MM.1S (cell line): ENCODE measurements around the gene MACROD2.

Experiments
- EZH2 ChIP-seq: fragments of 300-600 bp; sonication (generic); optimal IDR thresholded peaks from 2 replicates; pipeline ENCODE3; 2017; ENCODE audit warnings: low read depth, mild to moderate bottlenecking, antibody characterized with exemption, low read length, mixed read lengths
- EZH2phosphoT487 ChIP-seq: fragments of 300-600 bp; sonication (generic); IDR thresholded peaks from 2 replicates; pipeline ENCODE4 v1.6.1; 2018; ENCODE audit warnings: antibody characterized with exemption, low read length
- TF ChIP-seq, protein P1 (sequence below): fragments of 300-600 bp; sonication (generic); IDR thresholded peaks from 2 replicates; pipeline ENCODE4 v1.5.1; 2016; ENCODE audit warnings: antibody characterized with exemption, low read length, mixed read lengths

DNA sequence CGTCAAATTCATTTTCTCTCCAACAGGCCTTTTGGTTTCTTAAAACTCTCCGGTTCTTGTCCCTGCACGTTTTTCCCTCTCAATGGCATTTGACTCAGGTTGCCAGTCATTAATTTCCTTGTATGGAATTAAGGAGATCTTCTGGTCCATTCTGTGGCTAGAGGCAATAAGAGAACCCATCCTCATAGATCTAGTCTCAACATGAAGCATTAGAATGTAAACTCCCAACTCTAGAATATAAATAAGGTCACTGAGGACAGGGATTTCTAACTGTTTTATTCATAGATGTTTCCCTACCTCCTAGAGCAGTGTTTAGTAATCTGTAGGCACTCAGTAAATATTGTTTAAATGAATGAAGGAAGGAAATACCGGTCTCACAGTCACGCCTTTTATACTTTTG is 527.3 kb downstream of the MACROD2 start:
- TF ChIP-seq, protein P1, sequence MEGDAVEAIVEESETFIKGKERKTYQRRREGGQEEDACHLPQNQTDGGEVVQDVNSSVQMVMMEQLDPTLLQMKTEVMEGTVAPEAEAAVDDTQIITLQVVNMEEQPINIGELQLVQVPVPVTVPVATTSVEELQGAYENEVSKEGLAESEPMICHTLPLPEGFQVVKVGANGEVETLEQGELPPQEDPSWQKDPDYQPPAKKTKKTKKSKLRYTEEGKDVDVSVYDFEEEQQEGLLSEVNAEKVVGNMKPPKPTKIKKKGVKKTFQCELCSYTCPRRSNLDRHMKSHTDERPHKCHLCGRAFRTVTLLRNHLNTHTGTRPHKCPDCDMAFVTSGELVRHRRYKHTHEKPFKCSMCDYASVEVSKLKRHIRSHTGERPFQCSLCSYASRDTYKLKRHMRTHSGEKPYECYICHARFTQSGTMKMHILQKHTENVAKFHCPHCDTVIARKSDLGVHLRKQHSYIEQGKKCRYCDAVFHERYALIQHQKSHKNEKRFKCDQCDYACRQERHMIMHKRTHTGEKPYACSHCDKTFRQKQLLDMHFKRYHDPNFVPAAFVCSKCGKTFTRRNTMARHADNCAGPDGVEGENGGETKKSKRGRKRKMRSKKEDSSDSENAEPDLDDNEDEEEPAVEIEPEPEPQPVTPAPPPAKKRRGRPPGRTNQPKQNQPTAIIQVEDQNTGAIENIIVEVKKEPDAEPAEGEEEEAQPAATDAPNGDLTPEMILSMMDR, result no peak
- no peak for TF ChIP-seq EZH2
- TF ChIP-seq EZH2phosphoT487, result no peak
